SHP77 (cell line): Measurements from ENCODE around the gene ERCC6L2.

Experiments
- DNase-seq, 2 experiments: peaks; one replicate each; lab custom pipeline; 2025; lab: John Stamatoyannopoulos, UW

Gene ERCC6L2

GRCh38 chr9:95920017-95920416, 44.5 kb downstream of the ERCC6L2 start:
- DNase-seq: no peak

- no peak for DNase-seq
These were observed 48.3 kb downstream of the ERCC6L2 start for GRCh38 chr9:95923794-95924193.

DNA sequence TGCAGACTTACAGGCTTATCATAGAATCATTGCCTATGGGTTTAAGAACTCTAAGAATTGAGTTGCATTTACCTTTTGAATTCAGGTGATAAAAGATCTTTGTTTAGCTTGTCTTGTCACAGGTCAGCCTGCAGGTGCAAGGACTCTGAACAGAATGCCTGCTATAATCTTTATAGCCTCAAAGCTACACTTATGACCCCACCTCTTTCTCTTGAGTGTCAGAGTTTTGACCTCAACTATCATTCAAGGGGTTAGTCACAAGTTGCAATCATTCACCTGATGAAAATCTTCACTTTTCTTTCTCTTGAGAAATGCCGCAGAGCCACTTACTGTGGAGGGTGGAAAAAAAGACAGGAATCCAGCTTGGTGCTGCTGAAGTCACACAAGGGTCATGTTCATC, 49.5 kb downstream of the ERCC6L2 start:
- no peak for DNase-seq

DNA sequence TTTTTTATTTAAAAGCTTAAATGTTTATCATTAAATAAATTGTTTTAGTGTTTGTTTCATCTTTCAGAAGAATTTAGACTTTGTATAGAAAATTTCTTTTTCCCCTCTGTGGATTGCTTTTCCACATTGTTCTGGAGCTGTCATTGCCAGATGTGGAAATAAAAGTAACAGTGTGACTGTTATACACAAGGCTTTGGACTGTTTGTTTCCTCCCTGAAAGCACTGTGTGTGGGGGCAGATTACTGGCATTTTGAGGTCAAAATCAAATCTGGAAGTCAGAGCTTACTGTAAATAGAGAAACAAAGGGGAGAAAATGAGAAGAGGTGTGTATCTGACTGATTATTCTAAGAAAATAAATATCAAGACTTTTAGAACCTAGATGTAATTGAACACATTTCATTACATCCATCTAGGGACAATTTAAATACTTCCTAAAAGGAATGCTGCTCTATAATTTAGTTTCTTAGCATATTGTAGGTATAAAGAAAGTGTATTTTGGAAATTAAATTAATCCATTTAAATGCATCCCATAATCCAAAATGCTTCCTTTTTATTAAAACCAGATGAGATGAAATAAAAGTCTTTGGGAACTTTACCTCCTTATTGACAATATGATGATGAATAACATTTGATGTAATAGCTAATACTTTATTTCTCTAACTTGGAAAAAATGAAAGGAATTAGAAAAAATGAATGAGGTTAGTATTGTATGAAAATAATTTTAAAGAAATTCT, 51.9 kb downstream of the ERCC6L2 start:
- DNase-seq: no peak

GRCh38 chr9:95930277-95930676, 54.8 kb downstream of the ERCC6L2 start:
- DNase-seq: no peak

- DNase-seq: no peak
These were observed 60.5 kb downstream of the ERCC6L2 start for GRCh38 chr9:95935861-95936578.

- DNase-seq: no peak
These were observed 61.1 kb downstream of the ERCC6L2 start for GRCh38 chr9:95936579-95937075.

- DNase-seq: no peak
These were observed 61.6 kb downstream of the ERCC6L2 start for GRCh38 chr9:95937131-95937530.

DNA sequence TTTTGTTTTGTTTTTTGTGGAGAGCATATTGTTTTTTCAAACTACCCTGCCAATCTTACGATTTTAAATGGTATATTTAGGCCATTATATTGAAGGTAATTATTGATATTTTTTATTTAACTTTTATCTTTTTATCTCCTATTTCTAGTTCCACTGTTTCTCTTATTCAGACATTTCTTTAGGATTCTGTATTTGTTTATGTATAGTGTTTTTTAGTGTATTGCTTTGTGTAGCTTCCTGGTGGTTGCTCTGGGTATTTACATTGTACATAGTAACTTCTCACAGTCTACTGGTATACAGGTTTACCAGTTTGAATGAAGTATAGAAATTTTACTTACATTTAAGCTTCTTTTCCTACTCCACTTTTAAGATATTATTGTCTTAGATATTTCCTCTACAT, 63.2 kb downstream of the ERCC6L2 start:
- DNase-seq: no peak

DNA sequence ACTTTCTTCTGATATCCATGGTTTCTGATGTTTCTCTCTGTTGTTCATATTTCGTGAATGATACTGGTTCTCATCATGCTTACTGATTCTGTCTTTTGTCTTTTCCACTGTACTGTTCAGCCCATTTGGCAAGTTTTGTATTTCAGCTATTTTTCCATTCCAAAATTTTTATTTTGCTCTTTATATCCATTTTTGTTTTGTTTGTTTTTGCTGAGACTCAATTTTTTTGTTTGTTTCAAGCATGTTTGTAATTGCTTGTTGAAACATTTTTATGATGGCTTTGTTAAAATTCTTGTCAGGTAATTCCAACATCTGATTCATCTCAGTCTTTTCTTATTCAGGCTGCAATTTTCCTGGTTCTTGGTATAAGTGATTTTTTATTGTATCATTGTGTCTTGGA, 64.0 kb downstream of the ERCC6L2 start:
- no peak for DNase-seq

DNA sequence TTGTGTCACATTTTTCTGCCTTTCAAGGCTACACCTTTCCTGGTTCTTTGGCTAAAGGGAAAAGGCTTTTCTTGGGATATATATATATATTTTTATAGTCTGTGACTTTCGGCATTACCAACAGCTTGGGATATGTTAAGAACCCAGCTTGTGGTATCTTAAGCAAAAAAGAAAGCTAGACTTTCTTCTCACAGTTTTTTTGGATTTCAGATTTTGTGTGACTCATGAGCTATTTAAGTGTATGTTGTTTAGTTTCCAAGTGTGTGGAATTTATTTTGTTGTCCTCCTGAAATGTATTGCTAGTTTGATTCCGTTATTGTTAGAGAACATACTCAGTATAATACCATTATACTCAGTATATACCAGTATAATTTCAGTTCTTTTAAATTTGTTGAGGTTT, 64.8 kb downstream of the ERCC6L2 start:
- no peak for DNase-seq

DNA sequence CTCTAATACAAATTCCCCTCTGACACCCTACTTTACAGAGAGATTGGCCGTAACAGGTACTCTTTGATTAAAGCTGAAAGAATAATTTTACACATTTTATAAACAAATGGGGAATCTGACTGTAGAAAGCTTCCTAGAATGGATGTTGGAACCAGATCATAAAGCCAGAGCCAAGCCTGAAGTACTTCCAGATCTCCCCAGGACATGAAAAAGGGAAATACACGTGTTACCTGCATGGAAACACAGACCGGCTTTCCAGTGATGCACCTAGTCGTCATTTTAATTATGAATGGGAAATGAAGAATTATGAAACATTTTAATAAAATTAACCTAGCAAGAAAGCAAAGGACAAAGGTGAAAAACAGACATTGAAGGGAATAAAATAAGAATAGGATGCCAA, 66.5 kb downstream of the ERCC6L2 start:
- no peak for DNase-seq

DNA sequence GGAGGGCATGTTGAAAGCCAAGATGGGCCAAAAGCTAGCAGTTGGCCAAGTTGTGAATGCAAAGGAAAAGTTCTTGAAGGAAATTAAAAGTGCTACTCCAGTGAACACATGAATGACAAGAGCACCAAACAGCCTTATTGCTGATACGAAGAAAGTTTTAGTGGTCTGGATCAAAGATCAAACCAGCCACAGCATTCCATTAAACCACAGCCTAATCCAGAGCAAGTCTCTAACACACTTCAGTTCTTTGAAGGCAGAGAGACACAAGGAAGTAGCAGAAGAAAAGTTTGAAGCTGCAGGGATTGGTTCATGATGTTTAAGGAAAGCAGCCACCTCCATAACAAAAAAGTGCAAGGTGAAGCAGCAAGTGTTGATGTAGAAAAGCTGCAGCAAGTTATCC, 71.6 kb downstream of the ERCC6L2 start:
- DNase-seq: no peak

DNA sequence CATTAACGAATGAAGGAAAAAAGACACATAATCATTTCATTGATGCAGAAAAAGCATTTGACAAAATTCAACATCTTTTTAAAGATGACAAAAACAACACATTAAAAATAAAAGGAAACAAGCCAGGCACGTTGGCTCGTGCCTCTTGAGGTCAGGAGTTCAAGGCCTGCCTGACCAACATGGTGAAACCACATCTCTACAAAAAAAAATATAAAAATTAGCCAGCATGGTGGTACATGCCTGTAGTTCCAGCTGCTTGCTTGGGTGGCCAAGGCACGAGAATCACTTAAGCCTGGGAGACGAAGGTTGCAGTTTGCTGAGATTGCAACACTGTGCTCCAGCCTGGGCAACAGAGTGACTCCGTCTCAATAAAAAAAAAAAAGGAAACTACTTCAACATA, 77.0 kb downstream of the ERCC6L2 start:
- DNase-seq: no peak

GRCh38 chr9:95953986-95954385, 78.5 kb downstream of the ERCC6L2 start:
- no peak for DNase-seq

- no peak for DNase-seq
These were observed 79.4 kb downstream of the ERCC6L2 start for GRCh38 chr9:95954940-95955339.

DNA sequence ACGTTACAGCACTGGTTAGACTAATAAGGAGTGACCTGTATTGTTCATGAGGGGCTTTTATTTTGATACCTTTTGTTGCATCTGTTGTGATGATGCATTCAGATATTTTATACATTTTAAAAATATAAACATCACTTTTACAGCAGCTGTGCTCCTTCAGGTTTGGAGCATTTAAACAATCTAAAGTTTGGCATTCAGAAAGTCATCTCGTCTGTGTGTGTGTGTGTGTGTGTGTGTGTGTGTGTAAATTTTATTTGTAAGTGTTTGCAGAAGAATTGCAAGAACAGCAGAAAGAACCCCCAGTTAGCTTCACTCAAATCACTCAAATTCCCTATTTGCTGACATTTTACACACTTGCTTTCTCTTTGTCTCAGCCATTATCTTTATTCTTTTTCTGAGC, 87.4 kb downstream of the ERCC6L2 start:
- no peak for DNase-seq

GRCh38 chr9:95963659-95964058, 88.2 kb downstream of the ERCC6L2 start:
- no peak for DNase-seq

DNA sequence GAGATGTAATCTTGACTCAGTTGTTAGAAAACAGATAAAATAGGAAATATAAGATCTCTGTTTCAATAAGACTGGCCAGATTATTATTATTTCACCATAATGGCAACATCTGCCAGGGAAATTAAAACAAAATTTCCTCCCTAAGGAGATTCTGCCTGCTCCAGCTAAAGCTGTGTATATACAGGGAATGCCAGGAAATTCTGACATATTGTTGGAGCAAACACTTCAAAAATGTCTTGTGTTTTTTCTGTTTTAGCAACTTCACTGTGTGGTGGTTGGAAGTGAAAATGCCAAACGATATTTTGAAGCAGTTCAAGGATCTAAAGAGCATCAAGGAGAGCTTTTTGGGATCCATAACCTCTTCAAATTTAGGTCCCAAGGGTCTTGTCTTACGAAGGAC, 90.8 kb downstream of the ERCC6L2 start:
- DNase-seq: no peak

DNA sequence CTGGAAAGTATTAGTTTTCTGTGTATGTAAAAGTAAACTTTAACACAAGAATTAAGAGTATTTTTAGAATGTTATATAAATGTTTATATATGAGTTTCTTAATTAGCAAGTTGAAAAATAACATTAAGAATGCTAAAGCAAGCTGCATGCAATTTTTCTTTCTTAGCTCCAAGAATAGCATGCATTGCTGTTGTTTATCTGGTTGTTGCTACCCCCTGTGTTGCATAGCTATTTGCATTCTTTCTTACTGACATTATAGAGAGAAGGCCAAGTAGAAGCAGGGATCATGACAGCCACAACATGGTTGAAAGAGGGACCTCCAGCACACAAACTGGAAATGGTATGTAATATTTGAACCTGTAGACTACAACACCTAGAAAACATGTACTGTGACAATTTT, 94.8 kb downstream of the ERCC6L2 start:
- no peak for DNase-seq

GRCh38 chr9:95971815-95972214, 96.3 kb downstream of the ERCC6L2 start:
- no peak for DNase-seq

DNA sequence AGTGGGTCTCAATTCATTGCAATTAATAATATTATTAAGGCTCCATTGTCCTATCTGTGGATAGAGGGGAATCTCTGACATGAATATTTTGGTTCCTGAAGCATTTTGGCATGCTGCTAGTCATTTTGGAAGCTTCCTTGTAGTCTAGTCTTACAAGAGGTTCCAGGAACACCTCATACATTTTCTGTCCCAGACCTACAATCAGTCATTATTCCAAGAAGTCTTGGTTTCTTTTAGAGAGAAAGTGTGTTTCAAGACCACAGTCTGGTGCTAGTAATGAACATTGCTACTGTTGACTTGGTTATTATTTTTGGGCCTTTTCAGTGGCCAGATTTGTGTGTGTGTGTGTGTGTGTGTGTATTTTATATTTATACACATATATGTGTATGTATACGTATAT, 98.9 kb downstream of the ERCC6L2 start:
- DNase-seq: no peak

GRCh38 chr9:95977371-95977770, 101.9 kb downstream of the ERCC6L2 start:
- DNase-seq: no peak

- DNase-seq: peak in 1 of 2 experiments; percentile 10
These were observed 102.6 kb downstream of the ERCC6L2 start for GRCh38 chr9:95978106-95978505.
